Naive B cell (primary cell): ENCODE results near the gene LCE3D. TPM values are rescaled to one million over a fixed set of nuclear protein-coding genes. Genes with fewer than 3 reads are reported as not detected.
"Not testable (repeated sequence)": the region's sequence is repeated elsewhere in the genome, so short reads cannot be mapped to it uniquely, and the experiment has no call there.

ENCODE experiments used
- ATAC-seq, 2 donors: fragments of 150-1000 bp; cut with Tn5 transposase; 2 replicates each; pipeline ENCODE4 v1.10.0; 2021; ENCODE audit warnings: low read depth in 2 of 2, mild to moderate bottlenecking in 2 of 2, moderate library complexity in 2 of 2
- DNase-seq: peaks from one replicate; pipeline ENCODE4 v3.0.0; 2022
- H3K27ac Mint-ChIP-seq, 6 donors: one replicate each; pipeline ENCODE4 v1.8.0; 2020 to 2022; ENCODE audit warnings: mild to moderate bottlenecking in 6 of 6, mixed read lengths in 6 of 6, moderate library complexity in 5 of 6, inconsistent platforms in 2 of 6
- H3K27me3 Mint-ChIP-seq, 3 donors: one replicate each; pipeline ENCODE4 v1.8.0; 2021 to 2022; ENCODE audit warnings: mixed read lengths in 3 of 3, mild to moderate bottlenecking in 1 of 3
- H3K36me3 Mint-ChIP-seq, 2 donors: one replicate each; pipeline ENCODE4 v1.8.0; 2020 to 2022; ENCODE audit warnings: mixed read lengths in 2 of 2, inconsistent platforms in 1 of 2, mild to moderate bottlenecking in 1 of 2
- H3K4me1 Mint-ChIP-seq, 3 donors: one replicate each; pipeline ENCODE4 v1.8.0; 2020 to 2022; ENCODE audit warnings: mixed read lengths in 3 of 3, inconsistent platforms in 1 of 3, mild to moderate bottlenecking in 1 of 3, moderate library complexity in 1 of 3
- H3K4me3 Mint-ChIP-seq, 8 donors: one replicate each; pipeline ENCODE4 v1.8.0; 2020 to 2022; ENCODE audit warnings: mild to moderate bottlenecking in 8 of 8, mixed read lengths in 8 of 8, moderate library complexity in 8 of 8, inconsistent platforms in 2 of 8
- H3K9me3 Mint-ChIP-seq, 7 donors: one replicate each; pipeline ENCODE4 v1.8.0; 2020 to 2022; ENCODE audit warnings: mixed read lengths in 7 of 7, mild to moderate bottlenecking in 5 of 7, inconsistent platforms in 2 of 7, moderate library complexity in 1 of 7
- polyA plus RNA-seq, 6 donors: library from polyadenylated mRNA; unstranded; fragments of 300-500 nt; fragmentation: Illumina TruSeq; gene quantifications; one replicate each; pipeline ENCODE4 v1.2.3, GENCODE V29; 2021; ENCODE audit warnings: low read depth in 6 of 6

LCE3D gene
- polyA plus RNA-seq: not detected

- Mint-ChIP-seq H3K4me3 (no peak within 1 kb of the TSS), H3K36me3 (no peaks in the 10 kb centered on the region), H3K27me3 (peaks cover 17 to 25% (median 24%) of the 10 kb centered on the region in 3 donors), H3K27ac (peak within 1 kb of the TSS in 1 of 6 donors; percentile 51), H3K4me1 (no peaks in the 10 kb centered on the region), H3K9me3 (peaks cover 0 to 3% (median 0%) of the 10 kb centered on the region in 7 donors)
- ATAC-seq (no peak), DNase-seq (no peak)
Measured at GRCh38 chr1:152580433-152580832, at the start of gene LCE3D. LCE3D (minus strand) TSS chr1:152580516; CDS start chr1:152579936, 580 bp downstream.

- peaks cover 0 to 5% (median 3%) of the 10 kb centered on the region in 7 donors for H3K9me3 Mint-ChIP-seq
- peaks cover 34 to 58% (median 53%) of the 10 kb centered on the region in 3 donors for H3K27me3 Mint-ChIP-seq
- DNase-seq: no peak
- H3K27ac Mint-ChIP-seq: no peak overlapping the region
- no peaks in the 10 kb centered on the region for H3K4me1 Mint-ChIP-seq
- no peak for ATAC-seq
- no peak overlapping the region for H3K4me3 Mint-ChIP-seq
- no peaks in the 10 kb centered on the region for H3K36me3 Mint-ChIP-seq
Measured at GRCh38 chr1:152626744-152627143, 46.4 kb upstream of the LCE3D start.

- H3K36me3 Mint-ChIP-seq: peaks cover 0 to 9% of the 10 kb centered on the region in 2 donors
- no peak overlapping the region for H3K27ac Mint-ChIP-seq
- no peak overlapping the region for H3K4me3 Mint-ChIP-seq
- ATAC-seq (no peak), DNase-seq (no peak)
- peaks cover 4 to 29% (median 14%) of the 10 kb centered on the region in 7 donors for H3K9me3 Mint-ChIP-seq
- peaks cover 30 to 39% (median 37%) of the 10 kb centered on the region in 3 donors for H3K27me3 Mint-ChIP-seq
- no peaks in the 10 kb centered on the region for H3K4me1 Mint-ChIP-seq
Measured at GRCh38 chr1:152623203-152623844, 43.0 kb upstream of the LCE3D start.

GRCh38 chr1:152622803-152623202 lies 42.5 kb upstream of the LCE3D start, which contains the start of gene LCE3A:
LCE3A (minus strand) TSS chr1:152623103; CDS start chr1:152623103, 0 bp downstream.
- Mint-ChIP-seq H3K9me3 (peaks cover 6 to 33% (median 17%) of the 10 kb centered on the region in 7 donors), H3K4me1 (no peaks in the 10 kb centered on the region), H3K4me3 (no peak within 1 kb of the TSS), H3K27ac (no peak within 1 kb of the TSS), H3K36me3 (peaks cover 0 to 12% of the 10 kb centered on the region in 2 donors), H3K27me3 (peaks cover 27 to 34% (median 32%) of the 10 kb centered on the region in 3 donors)
- no peak for DNase-seq
- no peak for ATAC-seq

GRCh38 chr1:152621993-152622392 lies 41.7 kb upstream of the LCE3D start:
- H3K27ac Mint-ChIP-seq: no peak overlapping the region
- peaks cover 0 to 12% of the 10 kb centered on the region in 2 donors for H3K36me3 Mint-ChIP-seq
- H3K9me3 Mint-ChIP-seq: peaks cover 6 to 38% (median 19%) of the 10 kb centered on the region in 7 donors
- DNase-seq: no peak
- no peak for ATAC-seq
- H3K4me1 Mint-ChIP-seq: no peaks in the 10 kb centered on the region
- H3K4me3 Mint-ChIP-seq: no peak overlapping the region
- peaks cover 27% of the 10 kb centered on the region in 3 donors for H3K27me3 Mint-ChIP-seq

- Mint-ChIP-seq H3K27me3 (peaks cover 0 to 14% (median under 1%) of the 10 kb centered on the region in 3 donors), H3K27ac (peak within 1 kb of the TSS in 1 of 6 donors; percentile 20), H3K4me1 (no peaks in the 10 kb centered on the region), H3K36me3 (peaks cover 0 to 5% of the 10 kb centered on the region in 2 donors), H3K9me3 (peaks cover 3 to 11% (median 9%) of the 10 kb centered on the region in 7 donors), H3K4me3 (no peak within 1 kb of the TSS)
- ATAC-seq: no peak
- DNase-seq: no peak
Measured at GRCh38 chr1:152613511-152613910, 33.2 kb upstream of the LCE3D start, which contains the start of gene LCE3B. LCE3B (plus strand) TSS chr1:152613811; CDS start chr1:152613811, 0 bp downstream.

GRCh38 chr1:152599934-152600333 lies 19.6 kb upstream of the LCE3D start, which contains the start of gene LCE3C:
LCE3C (plus strand) TSS chr1:152600234; CDS start chr1:152600732, 498 bp downstream.
- peaks cover 0 to 5% (median 5%) of the 10 kb centered on the region in 3 donors for H3K27me3 Mint-ChIP-seq
- H3K9me3 Mint-ChIP-seq: peaks cover 0 to 6% (median 2%) of the 10 kb centered on the region in 7 donors
- DNase-seq (no peak), ATAC-seq (no peak)
- H3K36me3 Mint-ChIP-seq: no peaks in the 10 kb centered on the region
- no peaks in the 10 kb centered on the region for H3K4me1 Mint-ChIP-seq
- no peak within 1 kb of the TSS for H3K27ac Mint-ChIP-seq
- no peak within 1 kb of the TSS for H3K4me3 Mint-ChIP-seq

- peaks cover 0 to 5% (median 0%) of the 10 kb centered on the region in 3 donors for H3K27me3 Mint-ChIP-seq
- H3K4me1 Mint-ChIP-seq: no peaks in the 10 kb centered on the region
- H3K27ac Mint-ChIP-seq: no peak overlapping the region
- DNase-seq (no peak), ATAC-seq (no peak)
- H3K36me3 Mint-ChIP-seq: no peaks in the 10 kb centered on the region
- H3K4me3 Mint-ChIP-seq: no peak overlapping the region
- H3K9me3 Mint-ChIP-seq: peaks cover 0 to 8% (median 2%) of the 10 kb centered on the region in 7 donors
Measured at GRCh38 chr1:152596986-152597385, 16.7 kb upstream of the LCE3D start.

GRCh38 chr1:152585586-152585985 lies 5.3 kb upstream of the LCE3D start:
- Mint-ChIP-seq H3K27me3 (peaks cover 1 to 12% (median 1%) of the 10 kb centered on the region in 3 donors), H3K4me1 (no peaks in the 10 kb centered on the region), H3K4me3 (no peak overlapping the region), H3K27ac (no peak overlapping the region), H3K9me3 (peaks cover 0 to 4% (median 0%) of the 10 kb centered on the region in 7 donors), H3K36me3 (no peaks in the 10 kb centered on the region)
- no peak for DNase-seq
- no peak for ATAC-seq

GRCh38 chr1:152582647-152583046 lies 2.3 kb upstream of the LCE3D start:
- Mint-ChIP-seq H3K27ac (no peak overlapping the region), H3K4me1 (no peaks in the 10 kb centered on the region), H3K27me3 (peaks cover 11 to 24% (median 17%) of the 10 kb centered on the region in 3 donors), H3K36me3 (no peaks in the 10 kb centered on the region), H3K9me3 (peaks cover 0 to 6% (median 0%) of the 10 kb centered on the region in 7 donors), H3K4me3 (no peak overlapping the region)
- no peak for ATAC-seq
- DNase-seq: no peak

- ATAC-seq, H3K27ac Mint-ChIP-seq, DNase-seq, H3K4me3 Mint-ChIP-seq, H3K9me3 Mint-ChIP-seq, H3K4me1 Mint-ChIP-seq, H3K36me3 Mint-ChIP-seq: not testable (repeated sequence)
- peaks cover 26 to 33% (median 30%) of the 10 kb centered on the region in 3 donors for H3K27me3 Mint-ChIP-seq
Measured at GRCh38 chr1:152579526-152579925, 790 bp downstream of the LCE3D start.

GRCh38 chr1:152577168-152577567 lies 3.1 kb downstream of the LCE3D start:
- Mint-ChIP-seq H3K4me1 (no peaks in the 10 kb centered on the region), H3K27ac (peak overlapping the region in 1 of 6 donors; percentile 59), H3K36me3 (no peaks in the 10 kb centered on the region), H3K27me3 (peaks cover 29 to 52% (median 33%) of the 10 kb centered on the region in 3 donors), H3K4me3 (no peak overlapping the region), H3K9me3 (peaks cover 0 to 3% (median 0%) of the 10 kb centered on the region in 7 donors)
- DNase-seq (no peak), ATAC-seq (no peak)

- no peak within 1 kb of the TSS for H3K27ac Mint-ChIP-seq
- H3K27me3 Mint-ChIP-seq: peaks cover 5 to 14% (median 11%) of the 10 kb centered on the region in 3 donors
- DNase-seq: no peak
- no peak for ATAC-seq
- no peak within 1 kb of the TSS for H3K4me3 Mint-ChIP-seq
- peaks cover 4 to 39% (median 19%) of the 10 kb centered on the region in 7 donors for H3K9me3 Mint-ChIP-seq
- H3K4me1 Mint-ChIP-seq: no peaks in the 10 kb centered on the region
- no peaks in the 10 kb centered on the region for H3K36me3 Mint-ChIP-seq
Measured at GRCh38 chr1:152566681-152567080, 13.6 kb downstream of the LCE3D start, which contains the start of gene LCE3E. LCE3E (minus strand) TSS chr1:152566780; CDS start chr1:152566208, 572 bp downstream.
